Small intestine (tissue), 7 donors: ENCODE measurements around the gene FGF6. TPM values are rescaled to one million over a fixed set of nuclear protein-coding genes. Genes with fewer than 3 reads are reported as not detected.
"Not testable (repeated sequence)": the region's sequence is repeated elsewhere in the genome, so short reads cannot be mapped to it uniquely, and the experiment has no call there.

ENCODE experiments used
- DNase-seq, 2 donors: peaks; one replicate each; pipeline versions ENCODE4 v3.0.0 to v3.0.0-alpha.2; 2013
- FAIRE-seq: peaks from 2 replicates; lab custom pipeline; 2012; peaks lifted over from hg19 to GRCh38; lab: Jason Lieb, UNC
- H3K27ac ChIP-seq, 3 donors: one replicate each; pipeline ENCODE4 v1.5.1; 2013; ENCODE audit warnings: low read length in 2 of 3, mild to moderate bottlenecking in 2 of 3, control low read depth in 1 of 3, inconsistent platforms in 1 of 3, low read depth in 1 of 3, moderate library complexity in 1 of 3
- H3K27me3 ChIP-seq, 3 donors: one replicate each; pipeline ENCODE4 v1.6.1; 2013; ENCODE audit warnings: low read length in 3 of 3, inconsistent platforms in 1 of 3; ENCODE audit not compliant: control insufficient read depth in 3 of 3, insufficient read depth in 3 of 3
- H3K36me3 ChIP-seq, 3 donors: one replicate each; pipeline ENCODE4 v1.6.1; 2013; ENCODE audit warnings: low read length in 3 of 3, inconsistent platforms in 1 of 3, low read depth in 1 of 3, mild to moderate bottlenecking in 1 of 3, moderate library complexity in 1 of 3; ENCODE audit not compliant: control insufficient read depth in 3 of 3, insufficient read depth in 2 of 3
- H3K4me1 ChIP-seq, 3 donors: one replicate each; pipeline ENCODE4 v1.6.1; 2013; ENCODE audit warnings: low read length in 2 of 3, inconsistent platforms in 1 of 3, low read depth in 1 of 3, mild to moderate bottlenecking in 1 of 3, moderate library complexity in 1 of 3; ENCODE audit not compliant: control insufficient read depth in 3 of 3, insufficient read depth in 2 of 3
- H3K4me3 ChIP-seq, 3 donors: one replicate each; pipeline ENCODE4 v1.5.1; 2013; ENCODE audit warnings: low read length in 3 of 3, control low read depth in 1 of 3, inconsistent platforms in 1 of 3, low read depth in 1 of 3, mild to moderate bottlenecking in 1 of 3, moderate library complexity in 1 of 3
- H3K9me3 ChIP-seq, 2 donors: one replicate each; pipeline ENCODE4 v1.6.1; 2013; ENCODE audit warnings: low read depth in 1 of 2, low read length in 1 of 2; ENCODE audit not compliant: control insufficient read depth in 2 of 2, insufficient read depth in 1 of 2
- WGBS, 3 donors: extraction: QIAGEN DNeasy Blood & Tissue Kit; methylation state at CpG; one replicate each; pipeline ENCODE4 v1.1.7; 2013; 5-methylcytosine and 5-hydroxymethylcytosine counted together
- polyA plus RNA-seq, 4 donors: library from polyadenylated mRNA; stranded (reverse) in 3 of 4; unstranded in 1 of 4; fragments of 200-250 nt in 3 of 4; fragments of 120-200 nt in 1 of 4; gene quantifications; one replicate each; pipeline versions ENCODE4 v1.2.1 to v1.2.3, GENCODE V29; 2013
- donor health status: healthy with polysubstance abuse.
- donor health status: control.
- donor health status: control.
- donor health status: Bipolar disorder and iron deficiency.
- donor health status: healthy.

FGF6 gene
- polyA plus RNA-seq, 4 donors, result 0.12 TPM; not detected in 3

DNA sequence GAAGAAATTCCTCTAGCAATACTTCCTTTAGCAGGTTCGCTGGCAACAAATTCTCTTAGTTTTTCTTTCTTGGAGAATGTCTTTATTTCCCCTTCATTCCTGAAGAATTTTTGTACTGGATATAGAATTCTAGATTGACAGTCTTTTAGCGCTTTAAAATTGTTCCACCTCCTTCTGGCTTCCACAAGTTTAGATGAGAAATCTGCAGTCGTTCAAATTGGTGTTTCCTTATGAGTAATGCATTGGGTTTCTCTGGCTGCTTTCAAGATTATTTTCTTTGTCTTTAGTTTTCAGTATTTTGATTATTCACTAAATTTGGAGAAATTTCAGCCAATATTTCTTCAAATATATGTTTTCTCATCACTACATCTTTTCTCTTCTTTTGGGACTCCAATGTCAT, 33.3 kb upstream of the FGF6 start:
- no peak for DNase-seq
- no peak for FAIRE-seq

DNA sequence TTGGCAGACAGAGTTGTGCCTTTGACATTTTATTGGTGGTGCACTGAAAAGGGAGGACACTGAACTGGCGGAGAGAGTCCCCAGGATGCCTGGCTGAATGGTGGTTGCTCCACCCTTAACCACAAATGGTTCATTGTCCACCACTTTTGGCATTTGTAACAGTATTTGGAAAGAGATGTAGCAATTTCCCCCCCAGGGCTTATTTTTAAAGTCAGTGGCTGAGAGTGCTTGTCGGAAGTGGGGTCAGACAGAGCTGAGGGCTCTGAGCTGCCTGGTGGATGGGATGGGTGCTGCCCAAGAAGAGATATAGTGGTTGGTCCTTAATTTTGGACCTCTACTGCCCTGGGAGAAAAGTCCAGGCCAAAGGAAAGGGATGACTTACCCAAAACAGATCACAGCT, 31.5 kb upstream of the FGF6 start:
- DNase-seq (no peak), FAIRE-seq (no peak)
- H3K36me3 ChIP-seq, result no peaks in the 10 kb centered on the region
- H3K4me3 ChIP-seq, result no peak overlapping the region
- H3K27ac ChIP-seq, result no peak overlapping the region
- no peaks in the 10 kb centered on the region for H3K27me3 ChIP-seq
- no peaks in the 10 kb centered on the region for H3K4me1 ChIP-seq
- no peaks in the 10 kb centered on the region for H3K9me3 ChIP-seq
- 87 to 95% (median 88%) methylated on average over 2 of the region's 2 CpGs for WGBS, 3 donors

More for the DNA sequence above, 33.3 kb upstream of the FGF6 start:
- Histone ChIP-seq H3K9me3 (no peaks in the 10 kb centered on the region), H3K27me3 (no peaks in the 10 kb centered on the region), H3K4me1 (no peaks in the 10 kb centered on the region), H3K36me3 (no peaks in the 10 kb centered on the region), H3K4me3 (no peak overlapping the region), H3K27ac (no peak overlapping the region)
- WGBS, 3 donors, result 76 to 92% (median 91%) methylated on average over 3 of the region's 3 CpGs

DNA sequence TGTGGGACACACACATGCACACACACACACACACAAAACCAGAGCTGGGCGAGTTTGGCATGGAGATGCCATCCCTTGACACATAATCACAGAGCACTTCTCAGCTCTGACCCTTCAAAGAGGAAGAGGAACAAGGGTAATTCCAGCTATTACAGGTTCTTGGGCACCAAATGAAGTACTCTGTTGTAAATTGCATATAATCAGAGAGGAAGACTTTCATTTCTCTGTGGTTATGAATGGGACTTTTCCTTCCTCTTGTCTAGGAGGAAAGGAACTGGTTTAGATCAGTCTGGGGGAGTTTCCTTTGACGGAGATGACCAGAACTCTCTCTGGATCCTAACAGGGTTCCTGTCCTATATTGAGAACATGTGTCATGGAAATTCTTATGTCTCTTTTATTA, 26.4 kb upstream of the FGF6 start:
- no peaks in the 10 kb centered on the region for H3K9me3 ChIP-seq
- WGBS, 3 donors, result 64 to 82% (median 71%) methylated on average over 2 of the region's 2 CpGs
- H3K27ac ChIP-seq, result no peak overlapping the region
- H3K36me3 ChIP-seq, result no peaks in the 10 kb centered on the region
- FAIRE-seq (no peak), DNase-seq (no peak)
- H3K4me1 ChIP-seq, result no peaks in the 10 kb centered on the region
- no peaks in the 10 kb centered on the region for H3K27me3 ChIP-seq
- no peak overlapping the region for H3K4me3 ChIP-seq

DNA sequence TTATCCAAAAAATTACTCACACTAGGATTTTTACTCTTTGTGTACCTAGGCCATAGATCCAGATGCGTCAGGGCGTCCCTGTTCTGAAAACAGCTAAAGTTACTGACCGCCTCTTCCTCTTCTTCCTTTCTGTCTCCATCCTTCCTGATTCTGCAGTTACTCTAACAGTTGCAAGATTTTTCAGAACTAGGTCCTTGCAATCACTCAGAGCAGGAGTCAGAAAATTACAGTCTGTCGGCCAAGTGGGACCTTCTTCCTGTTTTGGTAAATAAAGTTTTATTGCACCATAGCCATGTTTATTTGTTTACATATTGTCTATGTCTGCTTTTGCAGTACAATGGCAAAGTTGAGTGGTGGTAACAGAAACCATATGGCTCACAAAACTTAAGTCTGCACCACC, 25.6 kb upstream of the FGF6 start:
- no peak overlapping the region for H3K27ac ChIP-seq
- H3K4me3 ChIP-seq, result no peak overlapping the region
- H3K36me3 ChIP-seq, result no peaks in the 10 kb centered on the region
- DNase-seq, result no peak
- no peaks in the 10 kb centered on the region for H3K27me3 ChIP-seq
- 72 to 84% (median 82%) methylated on average over 4 of the region's 4 CpGs for WGBS, 3 donors
- no peaks in the 10 kb centered on the region for H3K9me3 ChIP-seq
- no peak for FAIRE-seq
- no peaks in the 10 kb centered on the region for H3K4me1 ChIP-seq

DNA sequence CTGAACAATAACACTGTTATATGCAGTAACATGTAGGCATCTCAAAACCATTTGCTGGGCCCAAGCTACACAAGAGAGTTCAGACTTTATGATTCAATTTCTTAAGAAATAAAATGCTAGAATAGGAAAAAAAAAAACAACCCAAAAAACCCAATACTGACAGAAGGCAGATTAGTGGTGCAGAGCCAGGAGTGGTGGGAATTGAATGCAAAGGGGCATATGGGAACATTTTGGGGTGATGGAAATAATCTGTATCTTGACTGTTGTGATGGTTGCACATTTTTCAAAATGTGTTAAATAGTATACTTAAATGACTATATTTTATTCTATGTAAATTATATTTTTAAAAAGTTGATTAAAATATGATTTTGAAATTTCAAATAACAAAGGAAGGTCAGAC, 23.4 kb upstream of the FGF6 start:
- Histone ChIP-seq H3K9me3 (no peaks in the 10 kb centered on the region), H3K4me1 (no peaks in the 10 kb centered on the region), H3K27me3 (no peaks in the 10 kb centered on the region), H3K27ac (no peak overlapping the region), H3K4me3 (no peak overlapping the region), H3K36me3 (no peaks in the 10 kb centered on the region)
- DNase-seq (no peak), FAIRE-seq (no peak)

DNA sequence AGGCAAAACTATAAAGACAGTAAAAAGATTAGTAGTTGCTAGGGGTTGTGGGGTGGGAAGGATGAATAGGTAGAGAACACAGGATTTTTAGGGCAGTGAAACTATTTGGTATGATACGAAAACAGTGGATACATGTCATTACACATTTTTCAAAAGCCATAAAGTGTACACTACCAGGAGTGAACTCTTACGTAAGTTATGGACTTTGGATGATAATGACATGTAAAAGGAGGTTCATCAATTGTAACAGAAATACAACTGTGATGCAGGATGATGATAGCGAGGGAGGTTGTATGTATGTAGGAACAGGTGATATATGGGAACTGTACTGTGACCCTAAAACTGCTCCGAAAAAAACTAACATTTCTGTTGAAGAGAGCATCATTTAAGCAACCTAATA, 15.1 kb upstream of the FGF6 start:
- WGBS, 3 donors, result 45 to 84% (median 62%) methylated on average over 4 of the region's 4 CpGs
- no peak overlapping the region for H3K4me3 ChIP-seq
- no peak for FAIRE-seq

DNA sequence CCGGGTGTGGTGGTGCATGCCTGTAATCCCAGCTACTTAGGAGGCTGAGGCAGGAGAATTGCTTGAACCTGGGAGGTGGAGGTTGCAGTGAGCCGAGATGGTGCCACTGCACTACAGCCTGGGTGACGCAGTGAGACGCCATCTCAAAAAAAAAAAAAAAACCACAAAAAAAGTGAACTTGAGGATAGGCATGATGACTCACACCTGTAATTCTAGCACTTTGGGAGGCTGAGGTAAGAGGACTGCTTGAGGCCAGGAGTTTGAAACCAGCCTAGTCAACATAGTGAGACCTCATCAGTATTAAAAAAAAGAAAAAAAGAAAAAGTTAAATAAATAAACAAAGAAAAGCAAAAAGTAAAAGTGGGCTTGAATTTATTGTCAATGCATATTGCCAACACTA, 10.2 kb upstream of the FGF6 start:
- not testable (repeated sequence) for H3K27ac ChIP-seq, H3K4me3 ChIP-seq, FAIRE-seq, DNase-seq, H3K36me3 ChIP-seq, H3K4me1 ChIP-seq, H3K27me3 ChIP-seq
- H3K9me3 ChIP-seq, result peaks cover 0 to 12% of the 10 kb centered on the region in 2 donors
- WGBS, 3 donors, result 70 to 87% (median 87%) methylated on average over 3 of the region's 4 CpGs

More for the DNA sequence above, 15.1 kb upstream of the FGF6 start:
- Histone ChIP-seq H3K36me3 (no peaks in the 10 kb centered on the region), H3K9me3 (no peaks in the 10 kb centered on the region), H3K27me3 (no peaks in the 10 kb centered on the region), H3K4me1 (no peaks in the 10 kb centered on the region), H3K27ac (no peak overlapping the region)
- peak in 1 of 2 donors; percentile 57 for DNase-seq

DNA sequence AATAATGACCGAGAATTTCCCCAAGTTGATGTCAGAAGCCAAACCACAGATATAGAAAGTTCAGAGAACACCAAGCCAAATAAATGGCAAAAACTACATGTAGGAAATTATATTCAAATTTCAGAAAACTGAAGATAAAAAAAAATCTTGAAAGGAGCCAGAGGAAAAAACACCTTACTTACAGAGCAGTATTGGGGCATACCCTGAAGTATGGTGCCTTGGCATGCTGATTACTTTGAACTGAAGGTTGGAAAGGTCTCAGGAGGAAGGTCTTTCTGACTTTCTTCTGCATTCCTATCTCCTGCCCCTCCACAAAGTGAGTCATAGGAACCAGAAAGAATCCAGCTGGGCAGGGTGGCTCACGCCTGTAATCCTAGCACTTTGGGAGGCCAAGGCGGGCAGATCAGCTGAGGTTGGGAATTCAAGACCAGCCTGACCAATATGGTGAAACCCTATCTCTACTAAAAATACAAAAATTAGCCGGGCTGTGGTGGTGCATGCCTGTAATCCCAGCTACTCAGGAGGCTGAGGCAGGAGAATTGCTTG, 8.8 kb upstream of the FGF6 start:
- H3K27me3 ChIP-seq, result no peaks in the 10 kb centered on the region
- H3K36me3 ChIP-seq, result no peaks in the 10 kb centered on the region
- peaks cover 0 to 13% (median 0%) of the 10 kb centered on the region in 3 donors for H3K4me1 ChIP-seq
- H3K27ac ChIP-seq, result no peak overlapping the region
- WGBS, 3 donors, result 85 to 89% (median 86%) methylated on average over 4 of the region's 4 CpGs
- H3K4me3 ChIP-seq, result no peak overlapping the region
- FAIRE-seq (no peak), DNase-seq (no peak)
- H3K9me3 ChIP-seq, result peaks cover 0 to 21% of the 10 kb centered on the region in 2 donors

DNA sequence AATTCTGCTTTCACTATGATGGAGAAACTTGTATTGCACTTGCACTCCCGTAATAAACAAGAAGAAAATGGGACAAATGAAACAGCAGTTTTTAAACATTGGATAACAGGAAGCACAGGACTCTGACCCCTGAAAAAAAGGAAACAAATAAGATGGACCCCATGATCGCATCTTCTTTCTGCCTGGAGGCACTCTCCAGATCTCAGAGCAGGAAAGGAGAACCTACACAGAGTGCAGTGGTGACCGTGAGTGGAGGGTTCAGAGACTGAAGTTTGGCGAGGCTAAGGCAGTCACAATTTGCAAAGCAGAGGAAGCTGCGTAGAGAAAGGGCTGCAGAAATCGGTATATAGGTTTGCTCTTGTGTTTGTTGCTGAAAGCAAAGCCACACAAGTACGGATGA, 6.1 kb upstream of the FGF6 start:
- H3K4me3 ChIP-seq, result no peak overlapping the region
- no peak for FAIRE-seq
- peaks cover 0 to 21% of the 10 kb centered on the region in 2 donors for H3K9me3 ChIP-seq
- H3K36me3 ChIP-seq, result no peaks in the 10 kb centered on the region
- WGBS, 3 donors, result 73 to 75% (median 73%) methylated on average over 7 of the region's 7 CpGs
- no peaks in the 10 kb centered on the region for H3K27me3 ChIP-seq
- DNase-seq, result no peak
- H3K27ac ChIP-seq, result no peak overlapping the region
- peaks cover 0 to 16% (median 0%) of the 10 kb centered on the region in 3 donors for H3K4me1 ChIP-seq
